H9 (cell line): ENCODE results near the gene PPM1G. TPM values are rescaled to one million over a fixed set of nuclear protein-coding genes. Genes with fewer than 3 reads are reported as not detected.

Source experiments
- DNase-seq: peaks from one replicate; pipeline ENCODE4 v3.0.0-alpha.2; 2017
- H2AFZ ChIP-seq: one replicate; pipeline ENCODE4 v1.6.1; 2013; ENCODE audit warnings: mild to moderate bottlenecking, low read length, control low read depth, moderate library complexity
- H2AK5ac ChIP-seq: 2 replicates; pipeline ENCODE4 v1.6.1; 2013; ENCODE audit warnings: low read length, control low read depth, mixed read lengths; ENCODE audit not compliant: insufficient read length
- H2BK120ac ChIP-seq: one replicate; pipeline ENCODE4 v1.6.1; 2013; ENCODE audit warnings: low read depth, mild to moderate bottlenecking, low read length, control low read depth, inconsistent platforms; ENCODE audit not compliant: poor library complexity, severe bottlenecking
- H2BK12ac ChIP-seq: 2 replicates; pipeline ENCODE4 v1.6.1; 2013; ENCODE audit warnings: low read length, control low read depth, mixed read lengths, low read depth; ENCODE audit not compliant: insufficient read length
- H2BK15ac ChIP-seq: 2 replicates; pipeline ENCODE4 v1.6.1; 2013; ENCODE audit warnings: low read depth, low read length, control low read depth
- H2BK20ac ChIP-seq: one replicate; pipeline ENCODE4 v1.6.1; 2013; ENCODE audit warnings: low read depth, mild to moderate bottlenecking, low read length, control low read depth, inconsistent platforms; ENCODE audit not compliant: poor library complexity, severe bottlenecking
- H2BK5ac ChIP-seq: 2 replicates; pipeline ENCODE4 v1.6.1; 2013; ENCODE audit warnings: low read length, control low read depth, mixed read lengths; ENCODE audit not compliant: insufficient read length
- H3K14ac ChIP-seq: 2 replicates; pipeline ENCODE4 v1.6.1; 2013; ENCODE audit warnings: low read length, control low read depth; ENCODE audit not compliant: insufficient read depth
- H3K18ac ChIP-seq: 2 replicates; pipeline ENCODE4 v1.6.1; 2013; ENCODE audit warnings: low read depth, mild to moderate bottlenecking, mixed read lengths, low read length, control low read depth; ENCODE audit not compliant: insufficient read length
- H3K23ac ChIP-seq: 2 replicates; pipeline ENCODE4 v1.6.1; 2013; ENCODE audit warnings: low read length, control low read depth, mixed read lengths, low read depth; ENCODE audit not compliant: insufficient read length
- H3K23me2 ChIP-seq: 2 replicates; pipeline ENCODE4 v1.6.1; 2013; ENCODE audit warnings: low read depth, mild to moderate bottlenecking, mixed read lengths, low read length, control low read depth; ENCODE audit not compliant: insufficient read length, poor library complexity, severe bottlenecking
- H3K27ac ChIP-seq: 2 replicates; pipeline ENCODE4 v1.5.1; 2013; ENCODE audit warnings: low read length, control low read depth, mixed read lengths, low read depth; ENCODE audit not compliant: insufficient read length
- H3K27me3 ChIP-seq: 2 replicates; pipeline ENCODE4 v1.6.1; 2013; ENCODE audit warnings: low read length, control low read depth, inconsistent platforms; ENCODE audit not compliant: insufficient read depth
- H3K4ac ChIP-seq: 2 replicates; pipeline ENCODE4 v1.6.1; 2013; ENCODE audit warnings: low read depth, mild to moderate bottlenecking, control low read depth, inconsistent platforms, low read length, moderate library complexity
- H3K4me1 ChIP-seq: 2 replicates; pipeline ENCODE4 v1.6.1; 2013; ENCODE audit warnings: low read length, control low read depth, inconsistent platforms; ENCODE audit not compliant: insufficient read depth
- H3K4me2 ChIP-seq: 2 replicates; pipeline ENCODE4 v1.6.1; 2013; ENCODE audit warnings: low read length, control low read depth, mixed read lengths; ENCODE audit not compliant: insufficient read length, insufficient read depth
- H3K56ac ChIP-seq: 2 replicates; pipeline ENCODE4 v1.6.1; 2013; ENCODE audit warnings: low read depth, mild to moderate bottlenecking, mixed read lengths, low read length, control low read depth; ENCODE audit not compliant: insufficient read length
- H3K79me1 ChIP-seq: 2 replicates; pipeline ENCODE4 v1.6.1; 2013; ENCODE audit warnings: low read depth, mild to moderate bottlenecking, moderate library complexity, low read length, control low read depth, inconsistent platforms; ENCODE audit not compliant: insufficient read depth, poor library complexity, severe bottlenecking
- H3K79me2 ChIP-seq: 2 replicates; pipeline ENCODE4 v1.6.1; 2013; ENCODE audit warnings: low read length, control low read depth, inconsistent platforms; ENCODE audit not compliant: insufficient read depth
- H3K9ac ChIP-seq: 2 replicates; pipeline ENCODE4 v1.6.1; 2013; ENCODE audit warnings: low read length, control low read depth, mixed read lengths; ENCODE audit not compliant: insufficient read length; ENCODE audit errors: extremely low read depth
- H3K9me3 ChIP-seq: one replicate; pipeline ENCODE4 v1.6.1; 2013; ENCODE audit warnings: low read depth, low read length, inconsistent platforms; ENCODE audit not compliant: control insufficient read depth
- H3T11ph ChIP-seq: one replicate; pipeline ENCODE4 v1.6.1; 2013; ENCODE audit warnings: mild to moderate bottlenecking, low read length, control low read depth, inconsistent platforms
- H4K20me1 ChIP-seq: one replicate; pipeline ENCODE4 v1.6.1; 2013; ENCODE audit not compliant: control insufficient read depth, insufficient read length, insufficient read depth
- H4K5ac ChIP-seq: 2 replicates; pipeline ENCODE4 v1.6.1; 2013; ENCODE audit warnings: low read depth, mild to moderate bottlenecking, mixed read lengths, low read length, control low read depth; ENCODE audit not compliant: insufficient read length
- H4K8ac ChIP-seq: replicated peaks from 2 replicates; pipeline ENCODE4 v1.6.1; 2013; ENCODE audit warnings: low read length, control low read depth, mixed read lengths, low read depth; ENCODE audit not compliant: insufficient read length
- H4K91ac ChIP-seq: 2 replicates; pipeline ENCODE4 v1.6.1; 2013; ENCODE audit warnings: low read depth, mild to moderate bottlenecking, moderate library complexity, mixed read lengths, low read length, control low read depth; ENCODE audit not compliant: insufficient read length
- H3K27ac Mint-ChIP-seq, 3 experiments: 2 replicates in 2 of 3; 3 replicates in 1 of 3; pipeline ENCODE4 v1.8.0; 2020 to 2021; ENCODE audit warnings: mixed read lengths in 3 of 3, mild to moderate bottlenecking in 1 of 3, moderate library complexity in 1 of 3
- H3K27me3 Mint-ChIP-seq: 2 replicates; pipeline ENCODE4 v1.8.0; 2021; ENCODE audit warnings: low read depth, mild to moderate bottlenecking, moderate library complexity, mixed read lengths
- H3K36me3 Mint-ChIP-seq, 3 experiments: 2 replicates in 2 of 3; 3 replicates in 1 of 3; pipeline ENCODE4 v1.8.0; 2020 to 2021; ENCODE audit warnings: low read depth in 3 of 3, mixed read lengths in 3 of 3; ENCODE audit not compliant: insufficient read depth in 1 of 3
- H3K4me1 Mint-ChIP-seq, 2 experiments: 2 replicates each; pipeline ENCODE4 v1.8.0; 2020; ENCODE audit warnings: mixed read lengths in 2 of 2
- H3K4me3 Mint-ChIP-seq, 2 experiments: 2 replicates in 1 of 2; 3 replicates in 1 of 2; pipeline ENCODE4 v1.8.0; 2020 to 2021; ENCODE audit warnings: mild to moderate bottlenecking in 2 of 2, mixed read lengths in 2 of 2, moderate library complexity in 1 of 2
- H3K9me3 Mint-ChIP-seq, 2 experiments: 2 replicates in 1 of 2; 3 replicates in 1 of 2; pipeline ENCODE4 v1.8.0; 2020; ENCODE audit warnings: mild to moderate bottlenecking in 2 of 2, mixed read lengths in 2 of 2, moderate library complexity in 1 of 2
- CTCF ChIP-seq: fragments of 200-600 bp; sonication (generic); conservative IDR thresholded peaks from 3 replicates; pipeline ENCODE4 v1.8.0; 2021; ENCODE audit warnings: antibody characterized with exemption, mild to moderate bottlenecking
- WGBS: extraction: QIAGEN DNeasy Blood & Tissue Kit; methylation state at CpG from one replicate; pipeline ENCODE4 v1.1.7; 2013; ENCODE audit warnings: missing lambda C conversion rate, low lambda C conversion rate, mixed read lengths; ENCODE audit not compliant: insufficient read length; ENCODE audit errors: extremely low coverage; 5-methylcytosine and 5-hydroxymethylcytosine counted together
- total RNA-seq: library from RNA; stranded (reverse); gene quantifications from 2 replicates; pipeline ENCODE4 v1.2.1, GENCODE V29; 2021

Gene PPM1G
- total RNA-seq, 1 experiment from 2014 or later = 146 TPM

GRCh38 chr2:27400348-27401135 lies 8.8 kb downstream of the PPM1G start:
- no peaks in the 10 kb centered on the region for H3K4me1 Mint-ChIP-seq
- H3K27ac Mint-ChIP-seq = no peak overlapping the region; a peak in 1 of 7 replicates

More at GRCh38 chr2:27400348-27401135, 8.8 kb downstream of the PPM1G start:
- peaks cover 8 to 29% (median 28%) of the 10 kb centered on the region in 3 experiments; a peak in 6 of 7 replicates for H3K36me3 Mint-ChIP-seq
- Histone ChIP-seq H2BK20ac (no peak overlapping the region), H2AFZ (no peak overlapping the region), H3K27ac (no peak overlapping the region), H4K8ac (no peak overlapping the region), H3K23me2 (no peaks in the 10 kb centered on the region), H3T11ph (no peak overlapping the region), H2BK120ac (no peak overlapping the region), H3K27me3 (no peaks in the 10 kb centered on the region), H2BK15ac (no peak overlapping the region), H3K79me2 (peaks cover 57% of the 10 kb centered on the region; the same call in 1 of the 2 replicates), H3K23ac (no peak overlapping the region), H3K14ac (no peak overlapping the region), H3K9ac (no peak overlapping the region), H3K18ac (no peak overlapping the region), H3K4me2 (no peak overlapping the region), H4K5ac (no peak overlapping the region), H3K56ac (no peak overlapping the region), H4K20me1 (no peaks in the 10 kb centered on the region), H2BK5ac (no peak overlapping the region), H3K79me1 (peaks cover 4% of the 10 kb centered on the region), H4K91ac (no peak overlapping the region), H2AK5ac (no peak overlapping the region), H3K9me3 (no peaks in the 10 kb centered on the region), H3K4ac (no peak overlapping the region), H2BK12ac (no peak overlapping the region), H3K4me1 (no peaks in the 10 kb centered on the region)
- H3K4me3 Mint-ChIP-seq = no peak overlapping the region
- H3K9me3 Mint-ChIP-seq = no peaks in the 10 kb centered on the region
- no peaks in the 10 kb centered on the region for H3K27me3 Mint-ChIP-seq
- no CpG with 5 or more reads among the region's 2 CpGs for WGBS
- no peak for DNase-seq
- no peak for TF ChIP-seq CTCF
